Measurements from ENCODE around the gene SARM1. TPM values are rescaled to one million over a fixed set of nuclear protein-coding genes. Genes with fewer than 3 reads are reported as not detected.

The SARM1 gene
- total and polyA plus RNA-seq, 9 of the 15 experiments (the other 6 are each of a cell fraction or from before 2014, with no cell fraction given): 0.04 to 0.55 (median 0.11) TPM; not detected in 2

GRCh38 chr17:28443901-28444638, 72.6 kb downstream of the SARM1 start (continued):
- TF ChIP-seq ARID4B (CRISPR knock-in tag; IDR thresholded peaks at IDR 0.05) (no peak), CBFA2T2 (conservative IDR thresholded peaks at IDR 0.05) (no peak), SMC3 (conservative IDR thresholded peaks at IDR 0.05; ENCODE audit: insufficient read depth, low read depth, low read length) (no peak), SMARCC2 (IDR thresholded peaks at IDR 0.05; ENCODE audit: low read depth) (no peak), EGR1 (conservative IDR thresholded peaks at IDR 0.05) (no peak), ZNF24 (IDR thresholded peaks at IDR 0.05) (no peak), CBX2 (IDR thresholded peaks at IDR 0.05; ENCODE audit: insufficient read depth, low read length, poor library complexity, severe bottlenecking) (no peak), NFE2L1 (tag; IDR thresholded peaks at IDR 0.05; ENCODE audit: borderline replicate concordance, low read depth) (no peak), PCBP1 (IDR thresholded peaks at IDR 0.05; ENCODE audit: low read depth, low read length, poor library complexity, severe bottlenecking) (no peak), DPF2 (IDR thresholded peaks at IDR 0.05) (no peak), ZNF3 (CRISPR knock-in tag; IDR thresholded peaks at IDR 0.05) (no peak), NCOR1 (IDR thresholded peaks at IDR 0.05) (no peak), ARNT (IDR thresholded peaks at IDR 0.05) (no peak), MYNN (IDR thresholded peaks at IDR 0.05) (no peak), MYNN (CRISPR knock-in tag; IDR thresholded peaks at IDR 0.05) (no peak), SNAPC5 (CRISPR knock-in tag; IDR thresholded peaks at IDR 0.05) (no peak)

Data from K562 (cell line).